H1 (cell line): ENCODE data around the gene PPRC1. TPM values are rescaled to one million over a fixed set of nuclear protein-coding genes. Genes with fewer than 3 reads are reported as not detected.

ENCODE experiments used
- CTCF ChIA-PET: fragments of 300-600 bp; sonication (Branson Sonifier 250); formaldehyde crosslinking; loops from one replicate; lab custom pipeline; 2021; ENCODE audit not compliant: partially characterized antibody; lab: Charles Lee
- POLR2A ChIA-PET: fragments of 300-600 bp; sonication (Branson Sonifier 250); formaldehyde crosslinking; loops from one replicate; lab custom pipeline; 2021; ENCODE audit warnings: inconsistent platforms; ENCODE audit not compliant: partially characterized antibody; lab: Charles Lee
- DNase-seq, 2 experiments: peaks; one replicate each; pipeline versions ENCODE4 v3.0.0 to v3.0.0-alpha.2; 2010 to 2022; ENCODE audit warnings: low spot score in 2 of 2, low read depth in 1 of 2, mixed read lengths in 1 of 2
- FAIRE-seq: peaks from 2 replicates; lab custom pipeline; 2011; peaks lifted over from hg19 to GRCh38; lab: Jason Lieb, UNC
- H2AFZ ChIP-seq: 2 replicates; pipeline ENCODE4 v1.8.1; 2012; ENCODE audit warnings: low read length, inconsistent platforms
- H2AK5ac ChIP-seq: 2 replicates; pipeline ENCODE4 v1.6.1; 2013; ENCODE audit warnings: low read depth, low read length
- H2BK120ac ChIP-seq: replicated peaks from 2 replicates; pipeline ENCODE3; 2013; ENCODE audit warnings: low read depth, low read length, inconsistent platforms
- H2BK12ac ChIP-seq: 2 replicates; pipeline ENCODE4 v1.6.1; 2013; ENCODE audit warnings: low read depth, low read length
- H2BK15ac ChIP-seq: 2 replicates; pipeline ENCODE4 v1.6.1; 2013; ENCODE audit warnings: low read length
- H2BK20ac ChIP-seq: 2 replicates; pipeline ENCODE4 v1.6.1; 2013; ENCODE audit warnings: low read length
- H2BK5ac ChIP-seq: 2 replicates; pipeline ENCODE4 v1.6.1; 2013; ENCODE audit warnings: low read depth, low read length
- H3K14ac ChIP-seq: 2 replicates; pipeline ENCODE4 v1.6.1; 2013; ENCODE audit warnings: inconsistent platforms; ENCODE audit not compliant: insufficient read length
- H3K18ac ChIP-seq: 2 replicates; pipeline ENCODE4 v1.6.1; 2013; ENCODE audit warnings: low read length; ENCODE audit errors: extremely low read depth
- H3K23ac ChIP-seq: 2 replicates; pipeline ENCODE4 v1.6.1; 2013; ENCODE audit warnings: inconsistent platforms; ENCODE audit not compliant: insufficient read length
- H3K23me2 ChIP-seq: 2 replicates; pipeline ENCODE4 v1.6.1; 2013; ENCODE audit warnings: low read depth, low read length
- H3K27ac ChIP-seq: 2 replicates; pipeline ENCODE4 v1.6.1; 2011; ENCODE audit warnings: low read depth, low read length, inconsistent platforms
- H3K27me3 ChIP-seq, 4 experiments: replicated peaks in 1 of 4; 1 replicate in 1 of 4; 2 replicates in 3 of 4; pipeline versions ENCODE4 v1.6.1 to v1.8.1; 2011 to 2013; ENCODE audit warnings: low read length in 3 of 4, mild to moderate bottlenecking in 3 of 4, inconsistent platforms in 2 of 4, mixed read lengths in 2 of 4, moderate library complexity in 1 of 4; ENCODE audit not compliant: control insufficient read depth in 3 of 4, insufficient read depth in 3 of 4; ENCODE audit errors: extremely low read depth in 1 of 4
- H3K36me3 ChIP-seq, 4 experiments: 2 replicates each; pipeline versions ENCODE4 v1.6.1 to v1.8.1; 2011 to 2013; ENCODE audit warnings: mild to moderate bottlenecking in 4 of 4, low read length in 3 of 4, moderate library complexity in 2 of 4, control low read depth in 1 of 4, inconsistent platforms in 1 of 4; ENCODE audit not compliant: insufficient read depth in 4 of 4, control insufficient read depth in 2 of 4
- H3K4ac ChIP-seq: replicated peaks from 2 replicates; pipeline ENCODE3; 2013; ENCODE audit warnings: low read length, low read depth, mixed read lengths, inconsistent platforms; ENCODE audit not compliant: insufficient read length
- H3K4me1 ChIP-seq, 4 experiments: replicated peaks in 1 of 4; 1 replicate in 1 of 4; 2 replicates in 3 of 4; pipeline versions ENCODE4 v1.6.1 to v1.8.1; 2011 to 2013; ENCODE audit warnings: low read length in 3 of 4, inconsistent platforms in 2 of 4, mixed read lengths in 1 of 4; ENCODE audit not compliant: insufficient read depth in 4 of 4, control insufficient read depth in 3 of 4
- H3K4me2 ChIP-seq, 2 experiments: 2 replicates each; pipeline versions ENCODE4 v1.6.1 to v1.8.1; 2011 to 2013; ENCODE audit warnings: low read depth in 2 of 2, low read length in 2 of 2, control low read depth in 1 of 2, inconsistent platforms in 1 of 2, mild to moderate bottlenecking in 1 of 2; ENCODE audit not compliant: insufficient read depth in 1 of 2
- H3K4me3 ChIP-seq, 4 experiments: fragments of 200-600, 300-600 bp in 1 of 4; sonication (generic), shearing (Covaris generic), sonication (Bioruptor Twin) in 1 of 4; 2 replicates each; pipeline versions ENCODE4 v1.5.1 to v1.8.1; 2011 to 2016; ENCODE audit warnings: low read length in 4 of 4, low read depth in 3 of 4, control low read depth in 2 of 4, inconsistent platforms in 2 of 4, mild to moderate bottlenecking in 2 of 4, mixed read lengths in 1 of 4, moderate library complexity in 1 of 4; ENCODE audit not compliant: insufficient read depth in 2 of 4; ENCODE audit errors: extremely low read depth in 1 of 4
- H3K56ac ChIP-seq: replicated peaks from 2 replicates; pipeline ENCODE3; 2013; ENCODE audit warnings: low read depth, mild to moderate bottlenecking, mixed read lengths, low read length, inconsistent platforms; ENCODE audit not compliant: insufficient read length
- H3K79me1 ChIP-seq: 2 replicates; pipeline ENCODE4 v1.6.1; 2013; ENCODE audit warnings: low read depth, low read length, control low read depth
- H3K79me2 ChIP-seq, 2 experiments: 2 replicates each; pipeline versions ENCODE4 v1.6.1 to v1.8.1; 2012 to 2013; ENCODE audit warnings: low read length in 2 of 2, mild to moderate bottlenecking in 2 of 2, inconsistent platforms in 1 of 2; ENCODE audit not compliant: insufficient read depth in 2 of 2, control insufficient read depth in 1 of 2
- H3K9ac ChIP-seq, 4 experiments: replicated peaks in 1 of 4; 1 replicate in 1 of 4; 2 replicates in 3 of 4; pipeline versions ENCODE4 v1.6.1 to v1.8.1; 2011 to 2013; ENCODE audit warnings: low read depth in 3 of 4, low read length in 3 of 4, control low read depth in 2 of 4, mild to moderate bottlenecking in 2 of 4, moderate library complexity in 2 of 4, inconsistent platforms in 1 of 4; ENCODE audit errors: extremely low read depth in 1 of 4
- H3K9me3 ChIP-seq, 2 experiments: 2 replicates each; pipeline versions ENCODE4 v1.6.1 to v1.8.1; 2012 to 2013; ENCODE audit warnings: mild to moderate bottlenecking in 2 of 2, moderate library complexity in 2 of 2, control low read depth in 1 of 2, inconsistent platforms in 1 of 2, low read depth in 1 of 2, low read length in 1 of 2, mixed read lengths in 1 of 2; ENCODE audit not compliant: insufficient read depth in 2 of 2
- H4K20me1 ChIP-seq, 2 experiments: replicated peaks in 1 of 2; 2 replicates each; pipeline versions ENCODE3 to v1.8.1; 2011 to 2013; ENCODE audit warnings: inconsistent platforms in 2 of 2, low read length in 2 of 2, mild to moderate bottlenecking in 1 of 2; ENCODE audit not compliant: insufficient read depth in 2 of 2, control insufficient read depth in 1 of 2
- H4K5ac ChIP-seq: 2 replicates; pipeline ENCODE4 v1.6.1; 2013; ENCODE audit warnings: low read length, low read depth, mixed read lengths, inconsistent platforms; ENCODE audit not compliant: insufficient read length
- H4K8ac ChIP-seq: 2 replicates; pipeline ENCODE4 v1.8.0; 2013; ENCODE audit warnings: mild to moderate bottlenecking, moderate library complexity, low read length, inconsistent platforms; ENCODE audit not compliant: insufficient read depth; ENCODE audit errors: extremely low read depth
- H4K91ac ChIP-seq: replicated peaks from 2 replicates; pipeline ENCODE3; 2013; ENCODE audit warnings: low read length, mixed read lengths, inconsistent platforms; ENCODE audit not compliant: insufficient read length
- ATF3 ChIP-seq: IDR thresholded peaks from 2 replicates; pipeline ENCODE4 v1.6.1; 2011; ENCODE audit warnings: low read depth, mild to moderate bottlenecking, low read length; ENCODE audit not compliant: insufficient read depth
- CHD1 ChIP-seq: IDR thresholded peaks from 2 replicates; pipeline ENCODE4 v1.6.1; 2012; ENCODE audit warnings: low read depth, low read length, improper control_type of control experiment
- CTCF ChIP-seq, 3 experiments: IDR thresholded peaks; 1 replicate in 2 of 3; 2 replicates in 1 of 3; pipeline versions ENCODE4 v1.5.1 to v1.6.1; 2011; ENCODE audit warnings: low read length in 3 of 3, mild to moderate bottlenecking in 3 of 3, inconsistent platforms in 2 of 3, low read depth in 1 of 3, moderate library complexity in 1 of 3; ENCODE audit not compliant: insufficient read depth in 1 of 3; ENCODE audit errors: control extremely low read depth in 1 of 3
- GABPA ChIP-seq: IDR thresholded peaks from 2 replicates; pipeline ENCODE4 v1.6.1; 2011; ENCODE audit warnings: mild to moderate bottlenecking, low read length, moderate library complexity, borderline replicate concordance; ENCODE audit not compliant: insufficient read depth
- SAP30 ChIP-seq: fragments of 300-600 bp; sonication (generic); IDR thresholded peaks from 2 replicates; pipeline ENCODE4 v1.7.1; 2012; ENCODE audit warnings: low read length, moderate library complexity, mild to moderate bottlenecking, inconsistent platforms; ENCODE audit not compliant: insufficient read depth, insufficient replicate concordance
- TAF7 ChIP-seq: optimal IDR thresholded peaks from 2 replicates; pipeline ENCODE3; 2011; ENCODE audit warnings: low read depth, mild to moderate bottlenecking, inconsistent platforms, low read length, moderate library complexity, borderline replicate concordance
- WGBS, 2 experiments: shearing (Covaris generic) in 1 of 2; methylation state at CpG; one replicate each; pipeline versions ENCODE4 v1.1.6 to v1.1.7; 2013 to 2015; ENCODE audit warnings: low lambda C conversion rate in 2 of 2, mixed read lengths in 2 of 2, inconsistent platforms in 1 of 2, low coverage in 1 of 2, missing lambda C conversion rate in 1 of 2; ENCODE audit not compliant: insufficient replicate concordance in 2 of 2, insufficient coverage in 1 of 2, insufficient read length in 1 of 2; ENCODE audit errors: extremely low coverage in 1 of 2, missing lambda C conversion rate in 1 of 2; 5-methylcytosine and 5-hydroxymethylcytosine counted together
- polyA plus RNA-seq, 7 experiments: library from polyadenylated mRNA; depleted of rRNA in 3 of 7; stranded (reverse) in 5 of 7; unstranded in 2 of 7; fragments of >200 nt in 5 of 7; fragments of 200-250 nt in 2 of 7; gene quantifications; 1 replicate in 5 of 7; 2 replicates in 1 of 7; 4 replicates in 1 of 7; pipeline versions ENCODE4 v1.2.1 to v1.2.3, GENCODE V29; 2011 to 2013; ENCODE audit warnings: missing spikeins in 2 of 7, mixed read lengths in 2 of 7
- total RNA-seq: library from RNA; stranded (reverse); fragmentation: NEBNext Ultra II Directional; extraction: Animal tissue kit (Norgen Biotek cat#: 25700); gene quantifications from 2 replicates; pipeline ENCODE4 v1.2.1, GENCODE V29; 2021

The PPRC1 gene
- total and polyA plus RNA-seq, 2 of the 8 experiments (the other 6 are each of a cell fraction or from before 2014, with no cell fraction given), result 46.5 to 88.4 TPM

- Histone ChIP-seq H3K23me2 (peaks cover 24% of the 10 kb centered on the region), H3K56ac (peak overlapping the region; percentile 34), H3K27ac (peak overlapping the region; percentile 75), H3K4ac (peak overlapping the region; percentile 89), H3K4me2 (peak overlapping the region; percentile 65 to 94), H3K9me3 (no peaks in the 10 kb centered on the region), H3K9ac (peak overlapping the region in 3 of 4 experiments; percentile 42 to 55 (median 46); a peak in 5 of 7 replicates), H2BK15ac (peak overlapping the region; percentile 97), H3K4me1 (peaks cover 30 to 56% (median 35%) of the 10 kb centered on the region in 4 experiments), H4K20me1 (peaks cover 14% of the 10 kb centered on the region in 2 experiments), H2BK20ac (peak overlapping the region; percentile 94), H3K14ac (no peak overlapping the region), H4K8ac (peak overlapping the region; percentile 47), H3K18ac (peak overlapping the region; percentile 98), H3K36me3 (no peaks in the 10 kb centered on the region), H2BK12ac (peak overlapping the region; percentile 100), H3K27me3 (no peaks in the 10 kb centered on the region), H4K91ac (peak overlapping the region; percentile 97), H3K4me3 (peak overlapping the region in 3 of 4 experiments; percentile 13 to 93 (median 20); a peak in 7 of 8 replicates), H3K79me2 (peaks cover 23 to 60% of the 10 kb centered on the region in 2 experiments), H3K23ac (no peak overlapping the region), H2AK5ac (peak overlapping the region; percentile 96), H2BK120ac (peak overlapping the region; percentile 77), H3K79me1 (peaks cover 7% of the 10 kb centered on the region; the same call in 1 of the 2 replicates), H2AFZ (no peak overlapping the region), H4K5ac (peak overlapping the region; percentile 73), H2BK5ac (peak overlapping the region; percentile 98)
- ChIA-PET POLR2A (interaction anchor here (0.6 to 5.0 kb wide), 13 partner anchors 9 to 319 kb away, joined by 3 to 30 read pairs (median 5); partner anchors contain the start of genes ARMH3, NOLC1 and PPRC1), CTCF (interaction anchor here (1.0 to 1.9 kb wide), 8 partner anchors 10 to 282 kb away, joined by 3 to 5 read pairs (median 4); no protein-coding TSS in a partner anchor)
- DNase-seq (peak in 1 of 2 experiments; percentile 73), FAIRE-seq (peak; percentile 66)
- WGBS, 2 experiments, result 31% methylated on average over 9 of the region's 12 CpGs; no CpG with 5 or more reads in 1 of the 2 experiments
- TF ChIP-seq ATF3, result no peak
- no peak for TF ChIP-seq CHD1
- TF ChIP-seq CTCF (IDR thresholded peaks at IDR 0.05; ENCODE audit: control extremely low read depth in 1 of 3, insufficient read depth in 1 of 3, low read depth in 1 of 3, low read length in 3 of 3), result peak; percentile 24 to 46 (median 30); a peak in 3 of 4 replicates
- TF ChIP-seq GABPA, result no peak
- no peak for TF ChIP-seq TAF7
- TF ChIP-seq SAP30, result peak; percentile 25
Observed at GRCh38 chr10:102117391-102118159, 15.3 kb upstream of the PPRC1 start.
